ENCODE results near the gene DPF3.

DNA sequence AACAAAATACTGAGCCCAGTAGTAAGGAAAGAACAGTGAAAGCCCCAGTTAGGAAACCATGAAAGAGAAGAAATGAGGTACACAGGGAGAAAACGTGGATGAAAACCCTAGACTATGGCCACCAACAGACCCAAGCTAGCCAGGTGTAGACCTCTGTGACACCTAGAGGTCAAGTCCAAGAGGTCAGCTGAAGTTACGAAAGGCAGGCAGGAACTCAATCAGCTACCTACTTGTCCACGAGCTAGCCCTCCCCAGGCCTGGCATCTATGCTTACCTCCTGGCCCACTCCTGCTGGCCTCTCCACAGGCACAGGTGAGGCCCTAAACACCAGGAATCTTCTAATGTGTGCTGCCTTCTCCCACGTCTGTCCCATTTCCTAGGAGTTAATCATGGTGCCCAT lies 48.7 kb downstream of the DPF3 start:
- TF ChIP-seq GATA2 (IDR thresholded peaks at IDR 0.05; ENCODE audit: low read depth, low read length) (no peak), GATA3 (IDR thresholded peaks at IDR 0.05; ENCODE audit: low read depth, low read length) (no peak)
